ENCODE measurements around the gene AFF3. TPM values are rescaled to one million over a fixed set of nuclear protein-coding genes. Genes with fewer than 3 reads are reported as not detected.

The AFF3 gene
- total and polyA plus RNA-seq, 4 donors, result 4.2 to 90.9 (median 14.6) TPM

- DNase-seq (no peak), ATAC-seq (ENCODE audit: insufficient read depth, low FRiP score) (no peak)
- H3K4me3 ChIP-seq, result no peak overlapping the region
- WGBS, 2 donors, result 82 to 83% methylated on average over 3 of the region's 3 CpGs
- H3K27ac ChIP-seq (ENCODE audit: low read depth in 1 of 2, low read length in 1 of 2), result no peak overlapping the region
- no peaks in the 10 kb centered on the region for H3K9me3 ChIP-seq (ENCODE audit: control insufficient read depth in 4 of 4, insufficient read depth in 3 of 4, low read length in 3 of 4)
- no peak overlapping the region for H3K9ac ChIP-seq (ENCODE audit: insufficient read depth in 1 of 2, low read length in 2 of 2)
- peaks cover 0 to 10% (median 0%) of the 10 kb centered on the region in 5 donors for H3K4me1 ChIP-seq (ENCODE audit: control insufficient read depth in 5 of 5, insufficient read depth in 5 of 5, low read length in 5 of 5)
- H3K27me3 ChIP-seq (ENCODE audit: control insufficient read depth in 3 of 3, insufficient read depth in 3 of 3, low read length in 2 of 3), result no peaks in the 10 kb centered on the region
- peaks cover 0 to 9% (median 3%) of the 10 kb centered on the region in 4 donors for H3K36me3 ChIP-seq (ENCODE audit: control insufficient read depth in 4 of 4, insufficient read depth in 4 of 4, low read length in 4 of 4)
- TF ChIP-seq CTCF (IDR thresholded peaks at IDR 0.05; ENCODE audit: control extremely low read depth, extremely low read depth), result no peak
Observed at GRCh38 chr2:99974682-99975375, 167.6 kb downstream of the AFF3 start.

DNA sequence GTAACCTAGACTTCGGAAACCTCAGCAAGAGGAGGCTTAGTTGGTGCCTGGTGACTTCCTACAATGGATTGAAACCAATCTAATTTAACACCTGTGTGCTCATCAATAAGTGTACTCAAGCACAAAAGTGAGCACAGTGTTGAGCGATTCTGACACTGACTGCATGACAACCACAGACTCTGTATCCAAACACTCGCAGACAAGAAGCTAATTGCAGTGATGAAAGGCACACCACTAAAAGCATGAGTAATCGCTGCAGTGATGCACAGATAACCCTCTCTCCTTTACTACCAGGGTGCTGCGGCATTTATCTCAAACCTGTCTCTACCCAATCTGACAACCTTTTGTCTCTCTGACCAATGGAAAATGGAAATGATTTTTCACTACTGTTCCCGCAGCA, 168.1 kb downstream of the AFF3 start:
- peaks cover 0 to 9% (median 3%) of the 10 kb centered on the region in 4 donors for H3K36me3 ChIP-seq (ENCODE audit: control insufficient read depth in 4 of 4, insufficient read depth in 4 of 4, low read length in 4 of 4)
- H3K27ac ChIP-seq (ENCODE audit: low read depth in 1 of 2, low read length in 1 of 2), result no peak overlapping the region
- H3K9me3 ChIP-seq (ENCODE audit: control insufficient read depth in 4 of 4, insufficient read depth in 3 of 4, low read length in 3 of 4), result no peaks in the 10 kb centered on the region
- TF ChIP-seq CTCF (IDR thresholded peaks at IDR 0.05; ENCODE audit: control extremely low read depth, extremely low read depth), result no peak
- H3K9ac ChIP-seq (ENCODE audit: insufficient read depth in 1 of 2, low read length in 2 of 2), result no peak overlapping the region
- H3K4me1 ChIP-seq (ENCODE audit: control insufficient read depth in 5 of 5, insufficient read depth in 5 of 5, low read length in 5 of 5), result peaks cover 0 to 10% (median 0%) of the 10 kb centered on the region in 5 donors
- H3K4me3 ChIP-seq, result no peak overlapping the region
- DNase-seq, result no peak
- no peak for ATAC-seq (ENCODE audit: insufficient read depth, low FRiP score)
- WGBS, 2 donors, result 90 to 96% methylated on average over 6 of the region's 6 CpGs
- no peaks in the 10 kb centered on the region for H3K27me3 ChIP-seq (ENCODE audit: control insufficient read depth in 3 of 3, insufficient read depth in 3 of 3, low read length in 2 of 3)

- Histone ChIP-seq H3K9me3 (ENCODE audit: control insufficient read depth in 4 of 4, insufficient read depth in 3 of 4, low read length in 3 of 4) (no peaks in the 10 kb centered on the region), H3K4me1 (ENCODE audit: control insufficient read depth in 5 of 5, insufficient read depth in 5 of 5, low read length in 5 of 5) (peaks cover 0 to 10% (median 0%) of the 10 kb centered on the region in 5 donors), H3K36me3 (ENCODE audit: control insufficient read depth in 4 of 4, insufficient read depth in 4 of 4, low read length in 4 of 4) (peaks cover 0 to 4% (median 1%) of the 10 kb centered on the region in 4 donors), H3K4me3 (no peak overlapping the region), H3K9ac (ENCODE audit: insufficient read depth in 1 of 2, low read length in 2 of 2) (no peak overlapping the region), H3K27ac (ENCODE audit: low read depth in 1 of 2, low read length in 1 of 2) (no peak overlapping the region), H3K27me3 (ENCODE audit: control insufficient read depth in 3 of 3, insufficient read depth in 3 of 3, low read length in 2 of 3) (no peaks in the 10 kb centered on the region)
- WGBS, 2 donors, result 83 to 92% methylated on average over 3 of the region's 3 CpGs
- no peak for ATAC-seq (ENCODE audit: insufficient read depth, low FRiP score)
- no peak for DNase-seq
- no peak for TF ChIP-seq CTCF (IDR thresholded peaks at IDR 0.05; ENCODE audit: control extremely low read depth, extremely low read depth)
Observed at GRCh38 chr2:99971326-99971900, 171.0 kb downstream of the AFF3 start.

All from lung (tissue), 12 donors.